ENCODE measurements around the gene CCNB2.

The CCNB2 gene

DNA sequence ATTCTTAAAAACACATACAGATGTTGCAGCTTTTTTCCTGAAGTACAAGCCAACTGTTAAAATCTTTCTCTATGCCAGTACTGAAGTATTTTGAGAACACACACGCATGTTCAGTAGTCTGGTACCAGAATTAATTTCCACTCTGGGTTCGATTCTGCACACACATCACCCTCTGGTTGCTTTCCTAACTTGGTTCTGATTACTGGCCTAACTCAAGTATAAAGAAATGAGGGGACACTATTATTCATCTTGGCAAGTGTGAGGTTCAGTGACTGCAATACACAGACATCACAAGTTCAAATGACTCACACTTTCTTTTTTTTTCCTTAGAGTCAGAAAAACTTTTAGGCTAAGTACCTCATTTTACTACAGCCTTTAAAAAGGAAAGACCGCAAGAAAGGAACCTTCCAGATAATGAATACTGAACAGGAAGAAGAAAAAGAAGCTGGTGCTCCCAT lies 64.3 kb downstream of the CCNB2 start:
- no peak for DNase-seq

DNA sequence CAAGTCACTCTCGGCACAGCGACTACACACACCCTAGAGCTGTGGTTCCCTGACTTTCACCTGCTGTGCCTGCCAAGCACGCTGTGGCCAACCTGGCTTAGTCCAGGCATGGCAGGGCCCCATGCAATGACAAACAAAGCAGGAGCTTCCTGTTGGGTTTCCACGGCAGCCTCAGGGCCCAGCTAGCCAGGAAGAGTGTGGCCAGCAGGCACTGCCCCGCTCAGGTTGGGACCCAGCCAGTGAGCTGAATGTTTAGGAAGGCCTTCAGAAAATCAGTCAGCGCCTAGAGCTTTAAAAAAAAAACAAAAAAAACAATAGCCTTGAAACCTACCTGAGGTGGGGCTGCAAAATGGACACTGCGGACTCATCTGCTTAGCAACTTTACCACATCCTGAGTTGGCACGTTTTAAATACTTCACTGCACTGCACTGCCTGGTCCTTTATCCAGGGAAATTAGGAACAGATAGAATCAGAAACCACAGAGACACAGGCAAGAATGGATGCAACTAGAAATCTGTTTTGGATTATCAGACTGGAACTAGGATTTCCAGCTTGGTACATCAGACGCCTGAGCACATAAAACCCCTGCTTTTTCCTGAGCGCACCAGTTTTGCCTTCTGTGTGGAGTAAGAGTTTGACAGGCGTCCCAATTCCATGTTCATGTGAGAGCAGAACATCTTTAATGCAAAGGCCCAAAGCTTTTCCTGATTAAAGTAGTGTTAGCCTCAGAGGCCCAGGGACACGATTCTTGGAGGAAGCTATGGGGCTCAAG lies 65.5 kb downstream of the CCNB2 start:
- DNase-seq, result no peak

DNA sequence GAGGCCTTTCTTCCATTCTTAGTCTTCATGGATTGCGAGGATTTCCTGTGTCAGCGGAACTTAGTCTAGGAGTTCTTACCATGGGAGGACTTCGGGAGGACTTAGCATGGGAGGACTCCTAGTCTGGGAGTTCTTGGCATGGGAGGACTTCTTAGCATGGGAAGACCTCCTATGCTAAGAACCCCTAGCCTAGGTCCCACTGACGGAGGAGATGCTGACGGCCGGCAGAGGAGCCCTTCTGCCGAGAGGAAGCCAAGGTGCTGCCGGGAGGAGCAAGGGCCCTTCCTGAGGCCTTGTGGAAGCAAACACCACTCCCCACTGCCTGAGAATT lies 66.1 kb downstream of the CCNB2 start:
- DNase-seq, result no peak

DNA sequence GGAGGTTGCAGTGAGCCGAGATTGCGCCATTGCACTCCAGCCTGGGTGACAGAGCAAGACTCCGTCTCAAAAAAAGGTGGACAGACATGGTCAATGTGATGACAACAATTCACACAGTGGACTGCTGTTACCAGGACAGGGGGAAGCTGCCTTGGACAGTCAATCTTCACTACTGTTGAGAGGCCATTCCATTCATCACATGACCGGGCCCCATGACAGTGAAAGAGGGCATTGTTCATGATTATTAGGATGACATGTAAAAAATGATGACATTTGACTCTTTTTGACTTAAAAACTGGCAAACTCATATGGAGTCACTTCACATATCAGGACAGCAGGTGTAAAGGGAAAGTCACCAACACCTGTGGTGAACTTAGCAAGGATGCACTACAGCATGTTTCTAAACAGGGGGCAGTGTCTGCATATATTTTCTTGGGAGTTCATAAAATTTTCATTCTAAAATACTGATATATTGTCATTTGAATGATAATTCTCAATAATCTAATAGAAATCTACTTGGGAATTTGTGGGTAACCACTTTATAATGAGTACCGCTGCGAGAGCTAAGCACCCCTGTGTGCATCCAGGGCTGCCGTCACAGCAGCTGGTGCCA lies 67.4 kb downstream of the CCNB2 start:
- DNase-seq, result no peak

DNA sequence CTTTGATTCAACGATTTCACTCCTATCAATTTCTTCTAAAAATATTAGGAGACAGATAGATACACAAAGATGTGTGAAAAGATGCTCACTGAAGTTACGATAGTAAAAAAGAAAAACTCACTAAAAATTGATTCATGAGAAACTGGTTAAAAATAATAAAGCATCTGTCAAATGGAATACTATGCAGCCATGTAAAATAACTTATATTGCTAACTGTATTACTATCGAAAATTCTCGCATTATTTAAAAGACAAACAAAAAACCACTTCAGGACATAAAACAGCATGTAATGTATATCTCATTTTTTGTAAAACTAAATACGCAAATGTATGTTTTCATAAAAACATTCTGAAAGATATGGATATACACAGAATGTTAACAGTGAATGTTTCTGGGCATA lies 68.2 kb downstream of the CCNB2 start:
- no peak for DNase-seq

DNA sequence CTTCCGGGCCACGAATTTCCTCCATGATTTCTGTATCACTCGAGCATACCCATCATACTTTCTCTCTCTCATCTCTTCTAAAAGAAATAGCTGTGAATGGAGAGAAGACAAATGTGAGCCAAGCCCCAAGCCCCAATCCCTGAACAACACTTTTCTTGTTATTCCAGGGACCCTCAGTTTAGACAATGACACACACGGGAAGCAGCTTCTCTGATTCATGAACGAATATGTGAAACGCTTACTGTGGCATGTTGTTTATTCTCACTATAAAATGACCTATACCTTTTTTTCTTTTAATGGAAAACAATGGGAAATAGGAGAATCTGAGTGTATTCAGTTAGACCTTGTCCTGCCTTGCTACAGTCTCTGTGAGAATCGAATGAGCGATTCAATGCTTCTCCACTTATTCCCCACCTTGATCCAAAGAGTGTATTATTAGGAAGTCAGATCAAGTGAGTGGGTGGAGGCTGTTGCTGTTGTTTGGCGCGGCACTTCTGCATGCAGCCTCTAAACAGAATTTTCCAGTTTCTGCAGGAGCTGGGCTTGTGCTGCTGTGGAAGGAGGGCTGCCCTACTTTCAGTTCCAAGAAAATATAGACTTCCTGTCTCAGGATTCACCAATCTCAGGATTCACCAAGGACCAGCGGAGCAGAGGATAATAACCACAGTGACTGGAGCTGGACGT lies 69.3 kb downstream of the CCNB2 start:
- DNase-seq, result no peak

All from activated naive CD4-positive, alpha-beta T cell treated with anti-CD3 and anti-CD28 coated beads, Interleukin-2, amount 50 U/mL, for 16 hours (primary cell).